Measurements from ENCODE around the gene ZCCHC24.

DNA sequence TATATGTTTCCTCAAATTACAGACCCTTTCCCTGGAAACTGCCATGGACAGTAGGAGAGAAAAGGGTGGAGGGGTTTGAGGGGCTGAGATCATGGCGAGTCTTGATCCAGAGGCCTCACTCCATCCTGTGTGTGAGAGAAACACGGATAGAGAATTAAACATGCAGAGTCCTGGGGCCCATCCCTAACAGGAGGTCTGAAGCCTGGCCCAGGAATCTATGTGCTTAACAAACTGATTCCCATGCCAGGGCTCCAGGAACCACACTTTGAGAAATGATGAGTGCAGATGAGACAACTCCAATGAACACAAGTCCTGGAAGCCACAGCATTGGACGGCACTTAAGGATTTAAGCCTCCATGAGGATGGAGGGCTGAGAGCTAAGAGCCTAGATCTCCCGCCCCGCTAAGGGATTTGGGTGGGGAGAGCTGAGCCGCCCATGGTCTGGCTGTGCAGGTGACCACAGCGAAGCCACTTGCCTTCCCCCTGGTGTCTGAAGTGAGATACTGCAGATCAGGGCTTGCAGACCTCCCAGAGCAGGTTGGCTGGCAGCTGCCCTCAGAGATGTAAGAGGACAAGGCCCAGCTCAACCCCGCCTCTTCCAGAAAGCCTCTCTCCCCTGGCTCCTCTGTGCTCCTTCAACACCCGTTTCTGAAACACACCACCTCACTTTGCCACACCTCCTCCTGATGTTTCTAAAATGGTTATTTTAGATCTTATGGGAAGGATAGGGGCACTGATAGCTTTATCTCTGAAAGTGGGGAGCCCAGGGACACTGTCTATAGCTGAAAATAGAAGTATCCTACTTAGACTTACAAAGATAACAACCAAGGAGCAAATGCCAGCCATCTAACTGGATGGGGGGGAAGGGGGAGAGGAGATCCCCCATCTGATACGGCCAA is 42.1 kb upstream of the ZCCHC24 start:
- TF ChIP-seq, protein P1, sequence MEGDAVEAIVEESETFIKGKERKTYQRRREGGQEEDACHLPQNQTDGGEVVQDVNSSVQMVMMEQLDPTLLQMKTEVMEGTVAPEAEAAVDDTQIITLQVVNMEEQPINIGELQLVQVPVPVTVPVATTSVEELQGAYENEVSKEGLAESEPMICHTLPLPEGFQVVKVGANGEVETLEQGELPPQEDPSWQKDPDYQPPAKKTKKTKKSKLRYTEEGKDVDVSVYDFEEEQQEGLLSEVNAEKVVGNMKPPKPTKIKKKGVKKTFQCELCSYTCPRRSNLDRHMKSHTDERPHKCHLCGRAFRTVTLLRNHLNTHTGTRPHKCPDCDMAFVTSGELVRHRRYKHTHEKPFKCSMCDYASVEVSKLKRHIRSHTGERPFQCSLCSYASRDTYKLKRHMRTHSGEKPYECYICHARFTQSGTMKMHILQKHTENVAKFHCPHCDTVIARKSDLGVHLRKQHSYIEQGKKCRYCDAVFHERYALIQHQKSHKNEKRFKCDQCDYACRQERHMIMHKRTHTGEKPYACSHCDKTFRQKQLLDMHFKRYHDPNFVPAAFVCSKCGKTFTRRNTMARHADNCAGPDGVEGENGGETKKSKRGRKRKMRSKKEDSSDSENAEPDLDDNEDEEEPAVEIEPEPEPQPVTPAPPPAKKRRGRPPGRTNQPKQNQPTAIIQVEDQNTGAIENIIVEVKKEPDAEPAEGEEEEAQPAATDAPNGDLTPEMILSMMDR (IDR thresholded peaks at IDR 0.05): peak; percentile 51 to 68 (median 66)
- TF ChIP-seq POLR2A (IDR thresholded peaks at IDR 0.05): no peak

All from testis (tissue), 2 donors.